ENCODE results near the gene FGD4.

- TF ChIP-seq POLR2AphosphoS5 (IDR thresholded peaks at IDR 0.05; ENCODE audit: borderline replicate concordance, low read depth, low read length) (no peak), EZH2 (IDR thresholded peaks at IDR 0.05) (no peak), FOXP2 (optimal IDR thresholded peaks at IDR 0.05; ENCODE audit: control extremely low read depth, extremely low read length, insufficient read depth) (no peak)
These were observed 205.2 kb downstream of the FGD4 start for GRCh38 chr12:32604565-32604964.
